HG02623 (cell line): Measurements from ENCODE around the gene ENKUR.
"Not testable (repeated sequence)": the region's sequence is repeated elsewhere in the genome, so short reads cannot be mapped to it uniquely, and the experiment has no call there.

Experiments
- ATAC-seq: cut with Tn5 transposase; IDR thresholded peaks from one replicate; pipeline ENCODE4 v1.9.1; 2021; ENCODE audit warnings: moderate library complexity; ENCODE audit not compliant: unreplicated experiment

The ENKUR gene

DNA sequence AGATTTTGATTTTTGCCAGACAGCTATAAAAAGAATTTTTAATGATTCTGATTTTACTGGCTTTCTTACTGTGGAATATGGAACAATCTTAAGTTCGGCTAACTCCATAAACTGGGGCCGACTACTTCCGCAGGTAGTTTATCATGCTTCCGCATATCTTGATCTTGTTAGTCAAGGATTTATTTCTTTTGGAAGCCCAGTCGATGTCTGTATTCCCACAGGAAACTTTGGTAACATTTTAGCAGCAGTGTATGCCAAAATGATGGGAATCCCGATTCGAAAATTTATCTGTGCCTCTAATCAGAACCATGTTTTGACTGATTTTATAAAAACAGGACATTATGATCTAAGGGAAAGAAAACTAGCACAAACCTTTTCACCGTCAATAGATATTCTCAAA lies 8.6 kb upstream of the ENKUR start:
- no peak for ATAC-seq

DNA sequence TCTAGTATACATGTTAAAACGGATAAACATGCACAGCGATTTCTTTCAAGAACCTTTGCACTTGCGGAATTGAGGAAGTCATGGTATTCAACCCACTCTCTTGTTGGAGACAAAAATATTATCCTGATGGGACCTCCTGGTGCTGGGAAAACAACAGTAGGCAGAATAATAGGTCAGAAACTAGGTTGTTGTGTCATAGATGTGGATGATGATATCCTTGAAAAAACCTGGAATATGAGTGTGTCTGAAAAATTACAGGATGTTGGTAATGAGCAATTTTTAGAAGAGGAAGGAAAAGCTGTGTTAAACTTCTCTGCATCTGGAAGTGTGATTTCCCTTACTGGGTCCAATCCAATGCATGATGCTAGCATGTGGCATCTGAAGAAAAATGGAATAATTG lies 7.3 kb upstream of the ENKUR start:
- no peak for ATAC-seq

DNA sequence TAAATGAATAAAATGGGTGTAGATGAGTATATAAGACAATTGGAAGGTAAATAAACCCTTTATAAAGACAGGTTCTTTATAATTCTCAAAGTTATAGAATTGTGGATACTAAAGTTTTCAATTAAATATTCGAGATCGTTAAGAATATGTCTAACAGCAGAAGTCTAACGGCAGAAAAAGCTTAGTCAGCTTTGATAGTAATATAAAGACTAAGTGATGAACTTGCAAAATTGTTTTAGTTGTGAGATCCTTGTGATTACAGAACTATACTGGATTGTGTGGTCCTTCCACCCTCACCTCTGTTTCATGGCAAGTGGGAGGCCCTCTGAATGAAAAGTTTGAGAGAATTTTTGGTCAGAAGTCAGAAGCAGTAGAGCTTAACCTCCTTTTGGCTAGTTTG lies 2.7 kb upstream of the ENKUR start:
- no peak for ATAC-seq

DNA sequence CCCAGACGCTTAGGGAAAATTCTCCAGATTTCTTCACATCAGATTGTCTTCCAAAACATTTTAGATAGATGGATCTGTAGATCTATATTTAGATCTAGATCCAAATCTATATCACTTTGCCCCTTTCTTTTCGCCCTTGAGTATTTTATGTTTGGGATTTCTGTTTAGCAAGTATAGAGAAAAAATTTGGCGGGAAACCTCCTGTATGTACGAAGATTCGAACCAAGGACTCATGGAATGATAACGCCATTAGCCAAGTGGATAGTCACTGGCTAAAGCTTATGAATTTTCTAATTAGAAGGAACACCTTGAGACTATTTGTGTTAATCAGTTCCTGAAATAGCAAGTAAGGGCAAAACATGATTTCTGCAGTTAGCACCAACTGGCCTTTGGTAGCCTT lies 1.7 kb upstream of the ENKUR start:
- no peak for ATAC-seq

DNA sequence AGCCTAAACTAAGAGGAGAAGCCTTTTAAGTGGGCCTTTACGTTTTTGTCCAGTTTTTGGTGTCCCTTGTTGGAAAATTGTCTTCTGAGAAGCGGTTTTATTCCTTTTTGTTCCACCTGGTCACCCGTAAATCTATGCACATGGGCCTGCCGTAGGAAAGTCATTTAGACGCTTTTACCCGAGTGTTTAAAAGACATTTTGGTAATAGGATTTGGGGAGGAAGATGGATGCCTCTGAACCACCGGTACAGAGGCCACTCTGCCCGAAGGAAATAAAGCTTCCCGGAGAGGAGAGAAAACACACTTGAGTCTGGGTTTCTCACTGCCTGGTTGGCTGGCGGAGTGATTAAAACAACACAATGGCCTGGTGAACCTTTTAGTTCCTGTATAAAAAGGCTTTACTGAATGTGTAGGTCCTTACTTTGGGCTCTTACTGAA lies 1.2 kb upstream of the ENKUR start:
- ATAC-seq, result peak; percentile 0

DNA sequence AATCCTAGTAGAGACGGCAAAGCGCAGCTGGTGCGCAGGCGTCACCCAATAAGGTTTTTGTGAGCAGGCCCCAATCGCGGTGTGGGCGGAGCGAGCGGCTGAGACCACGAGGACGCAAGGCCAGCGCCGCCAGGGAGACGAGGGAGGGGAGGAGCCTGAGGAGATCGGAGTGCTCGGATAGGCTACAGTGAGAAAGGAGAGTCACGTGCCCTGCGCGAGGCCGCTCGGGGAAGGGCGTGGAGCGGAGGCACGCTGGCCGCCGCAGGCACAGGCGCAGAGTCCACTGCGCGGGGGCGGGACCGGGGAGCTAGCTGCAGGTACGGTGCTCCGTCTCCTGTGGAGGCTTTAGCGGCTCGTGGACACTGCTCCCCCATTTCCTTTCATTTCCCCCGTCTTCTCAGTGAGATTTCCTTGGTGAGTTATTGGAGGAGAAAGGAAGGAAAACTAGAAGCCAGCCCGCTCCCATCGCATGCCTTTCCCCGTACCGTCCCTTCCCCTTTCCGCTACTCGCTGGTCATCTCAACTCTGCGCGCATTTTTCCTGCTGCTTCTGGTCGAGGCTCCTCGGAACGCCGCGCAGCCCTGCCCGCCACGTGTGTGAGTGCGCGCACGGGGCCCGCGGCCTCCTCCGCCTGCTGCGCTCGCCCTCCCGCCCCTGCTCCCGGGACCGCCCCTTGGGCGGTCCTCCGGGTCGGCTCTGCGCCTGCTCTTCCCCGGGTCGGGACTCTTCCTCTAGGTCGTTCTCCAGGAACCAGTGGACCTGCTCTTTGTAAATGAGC lies 607 bp upstream of the ENKUR start, which contains the start of gene THNSL1:
Gene THNSL1, plus strand, starts transcription at position 237 of the 778 bp plus-strand sequence. CDS start 6,612 bp downstream, outside the sequence.
- ATAC-seq, result peak; percentile 98

DNA sequence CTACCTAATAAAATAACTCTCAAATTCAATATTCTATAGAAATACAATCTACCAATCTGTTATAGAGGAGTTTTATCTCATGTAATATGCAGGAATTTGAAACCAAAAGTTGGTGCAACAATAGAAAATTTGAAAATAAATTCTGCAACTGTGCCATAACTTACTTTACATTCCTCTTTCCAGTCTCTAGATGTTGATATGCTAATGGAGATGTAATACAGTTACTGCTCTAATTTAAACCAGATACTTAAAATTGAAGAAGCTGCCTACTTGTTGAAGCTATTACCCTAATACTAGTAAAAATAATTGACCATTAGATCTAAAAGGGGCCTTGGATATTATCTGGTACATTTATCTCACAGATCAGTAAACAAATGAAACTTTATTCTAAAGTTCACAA lies 1.4 kb downstream of the ENKUR start:
- no peak for ATAC-seq

DNA sequence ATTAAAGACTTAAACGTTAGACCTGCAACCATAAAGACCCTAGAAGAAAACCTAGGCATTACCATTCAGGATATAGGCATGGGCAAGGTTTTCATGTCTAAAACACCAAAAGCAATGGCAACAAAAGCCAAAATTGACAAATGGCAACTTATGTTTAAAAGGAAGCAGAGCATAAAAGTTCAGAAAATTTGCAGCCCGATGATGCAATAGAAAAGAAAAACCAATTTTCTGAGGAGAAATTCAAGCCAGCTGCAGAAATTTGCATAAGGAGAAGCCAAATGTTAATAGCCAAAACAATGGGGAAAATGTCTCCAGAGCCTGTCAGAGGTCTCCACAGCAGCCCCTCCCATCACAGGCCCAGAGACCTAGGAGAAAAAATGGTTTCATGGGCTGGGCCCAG lies 4.4 kb downstream of the ENKUR start:
- ATAC-seq, result not testable (repeated sequence)

DNA sequence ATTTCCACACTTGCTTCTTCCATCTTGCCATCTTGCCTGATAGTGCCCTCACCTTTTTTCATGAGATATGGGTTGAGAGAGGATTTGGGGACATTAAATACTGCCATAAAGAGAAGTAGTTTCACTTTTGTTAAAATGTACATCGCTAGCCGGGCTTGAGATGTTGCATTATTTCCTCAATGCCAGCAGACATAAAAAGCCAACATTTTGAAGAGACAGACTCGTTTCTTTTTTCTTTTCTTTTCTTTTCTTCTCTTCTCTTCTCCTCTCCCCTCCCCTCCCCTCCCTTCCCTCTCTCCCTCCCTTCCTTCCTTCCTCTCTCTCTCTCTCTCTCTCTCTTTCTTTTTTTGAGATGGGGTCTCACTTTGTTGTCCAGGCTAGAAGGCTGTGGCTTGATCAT lies 17.9 kb downstream of the ENKUR start:
- no peak for ATAC-seq

DNA sequence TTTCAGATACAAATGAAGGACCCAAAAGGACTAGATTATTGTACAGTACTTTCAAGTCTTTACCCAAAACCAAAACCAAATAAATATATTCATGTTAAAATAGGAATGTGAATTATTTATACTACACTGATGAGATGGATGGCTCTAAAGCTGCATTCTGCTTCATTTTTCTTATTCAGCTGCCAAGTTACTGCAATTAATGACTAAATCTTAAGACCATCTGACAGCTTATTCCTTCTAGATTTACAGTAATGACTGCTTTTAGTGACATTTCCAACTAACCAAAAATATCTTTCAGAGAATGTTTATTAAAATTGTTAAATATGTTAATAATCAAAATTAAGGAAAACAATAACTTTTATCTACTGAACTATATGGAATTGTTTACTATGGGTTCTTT lies 20.9 kb downstream of the ENKUR start:
- no peak for ATAC-seq

DNA sequence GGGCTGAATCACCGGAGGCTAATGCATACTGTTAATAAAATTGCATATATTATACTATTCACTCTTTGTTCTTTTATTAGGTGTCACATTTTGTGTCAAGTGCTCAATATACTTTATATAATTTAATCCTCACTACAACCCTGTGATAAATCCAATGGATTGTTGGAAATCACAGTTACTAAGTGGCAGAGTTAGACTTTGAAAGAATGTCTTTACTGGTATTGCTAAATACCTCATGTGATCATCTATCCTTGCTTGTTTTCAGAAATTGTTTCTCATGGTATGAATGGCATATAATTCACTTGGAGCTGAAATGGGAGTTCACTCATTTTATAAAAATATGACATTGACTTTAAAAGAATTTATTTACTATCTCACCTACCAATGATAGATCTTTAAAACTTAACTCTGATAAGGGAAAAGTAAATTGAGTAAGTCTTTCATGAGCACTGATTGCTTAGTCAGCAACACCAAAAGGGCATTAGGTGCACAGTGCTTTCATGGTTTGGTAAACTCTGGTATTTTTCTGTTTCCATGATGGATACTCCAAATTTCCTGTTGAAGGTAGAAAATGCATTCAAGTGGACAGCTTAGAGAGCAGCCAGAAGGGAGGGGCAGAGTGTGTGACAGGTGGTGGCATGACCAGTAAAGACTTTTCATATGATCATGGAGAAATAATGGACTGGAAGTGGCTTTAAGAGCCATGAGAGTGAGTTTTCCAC lies 22.6 kb downstream of the ENKUR start:
- ATAC-seq, result no peak

DNA sequence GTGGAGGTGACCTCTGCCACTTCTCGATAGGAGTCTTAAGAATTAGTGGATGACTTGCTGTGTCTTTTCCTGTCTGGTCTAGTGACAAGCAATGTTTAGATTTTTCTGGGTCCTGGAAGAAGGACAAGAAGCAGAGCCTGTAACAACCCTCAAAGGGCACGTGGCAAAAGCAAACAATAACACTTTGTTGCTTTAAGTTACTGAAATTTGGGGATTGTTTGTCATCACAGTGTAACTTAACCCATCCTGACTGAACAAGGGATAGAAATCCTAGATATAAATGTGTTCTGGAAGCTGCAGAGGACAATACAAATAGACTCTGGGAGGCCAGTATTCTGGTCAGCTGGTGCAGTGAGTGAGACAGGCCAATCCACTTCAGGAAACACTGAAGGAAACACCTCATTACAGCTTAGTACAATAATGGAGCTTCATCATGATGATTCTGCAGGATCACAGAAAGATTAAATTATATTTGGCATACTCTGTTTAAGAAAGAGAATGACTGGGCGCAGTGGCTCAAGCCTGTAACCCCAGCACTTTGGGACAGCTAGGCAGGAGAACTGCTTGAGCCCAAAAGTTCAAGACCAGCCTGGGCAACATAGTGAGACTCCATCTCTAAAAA lies 23.3 kb downstream of the ENKUR start:
- ATAC-seq, result no peak

DNA sequence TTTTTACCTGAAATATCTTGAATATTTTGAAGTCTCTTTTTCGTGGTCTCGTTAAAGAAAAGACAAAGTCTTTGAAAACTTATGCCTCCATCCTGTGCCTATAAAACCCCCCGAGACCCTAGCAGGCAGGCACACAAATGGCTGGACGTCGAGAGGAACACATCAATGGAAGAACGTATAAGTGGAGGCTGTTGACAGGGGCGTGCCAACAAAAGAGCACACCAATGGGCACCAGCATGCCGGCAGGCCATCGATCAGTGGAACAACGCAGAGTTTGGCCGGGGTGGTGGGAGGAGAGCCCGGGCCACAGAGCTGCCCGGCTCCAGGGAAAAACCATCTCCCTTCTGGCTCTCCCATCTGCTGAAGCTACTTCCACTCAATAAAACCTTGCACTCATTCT lies 24.7 kb downstream of the ENKUR start:
- ATAC-seq, result no peak

DNA sequence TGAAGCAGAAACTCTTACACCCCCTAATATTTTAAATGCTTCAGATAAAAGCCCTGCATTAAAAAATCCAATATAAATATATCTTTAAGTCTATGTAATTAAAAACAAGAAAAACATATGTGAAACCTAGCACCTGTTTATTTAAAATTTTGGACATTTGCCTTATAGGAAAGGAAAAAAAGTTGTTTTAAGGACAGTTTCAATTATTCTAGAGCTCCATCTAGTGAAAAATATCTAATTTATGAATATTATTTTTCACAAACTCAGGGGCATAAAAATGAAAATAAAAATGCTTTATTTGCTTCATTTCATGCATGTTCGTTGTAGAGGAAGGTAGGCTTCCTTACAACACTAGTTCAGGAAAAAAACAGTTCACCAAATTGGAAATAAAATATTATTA lies 26.1 kb downstream of the ENKUR start:
- ATAC-seq, result no peak

DNA sequence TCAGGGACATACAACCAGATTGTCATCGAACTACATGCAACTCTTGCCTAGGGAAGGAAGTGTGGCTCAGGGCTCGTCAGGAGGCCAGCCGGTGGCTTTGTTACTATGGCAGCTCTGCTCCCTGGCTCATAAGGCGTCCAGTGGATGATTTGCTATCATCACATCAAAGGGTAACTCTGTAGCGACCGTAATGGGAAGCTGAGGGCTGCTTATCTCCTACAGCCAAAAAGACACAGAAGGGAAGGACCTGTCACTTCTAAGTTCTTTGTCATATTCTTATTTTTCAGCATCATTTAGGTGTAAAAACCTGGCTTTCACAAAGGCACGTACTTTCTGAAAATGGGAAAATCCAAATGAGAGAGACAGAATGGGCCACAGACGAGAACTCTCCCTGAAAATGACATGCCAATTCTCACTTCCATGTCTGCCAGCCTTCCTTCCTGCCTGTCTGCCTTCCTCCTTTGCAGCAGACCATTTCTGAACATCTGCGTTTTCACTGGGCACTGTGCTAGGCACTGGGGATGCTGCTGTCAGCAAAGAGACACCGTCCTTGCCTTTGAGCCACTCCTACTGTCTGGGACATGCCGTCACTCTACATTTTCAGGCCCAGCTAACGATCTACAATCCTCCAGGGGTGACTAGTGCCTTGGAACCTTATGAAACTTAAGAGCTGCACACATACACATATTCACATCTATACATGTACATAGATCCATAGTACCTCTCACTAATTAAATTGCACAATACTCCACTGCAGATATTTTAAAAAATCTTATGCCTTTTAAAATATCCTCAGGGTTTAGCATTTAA lies 26.9 kb downstream of the ENKUR start:
- no peak for ATAC-seq

DNA sequence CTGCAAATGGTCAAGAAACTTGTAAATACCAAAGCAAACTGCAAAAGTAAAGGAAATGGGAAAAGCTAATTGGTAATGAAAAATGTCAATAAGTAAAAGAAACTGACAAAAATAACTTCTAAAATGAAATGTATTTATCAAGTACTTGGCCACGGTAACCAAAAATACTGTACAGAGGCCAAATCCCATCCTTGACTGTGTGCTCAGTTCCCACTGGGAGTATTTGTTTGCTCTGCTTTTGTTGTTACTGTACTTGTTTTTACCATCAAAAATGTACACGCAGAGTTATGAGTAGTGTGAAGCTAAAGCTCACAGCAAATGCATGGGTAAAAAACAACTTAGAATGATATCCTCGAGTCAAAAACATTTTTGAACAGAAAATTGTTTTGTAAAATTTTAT lies 31.1 kb downstream of the ENKUR start:
- ATAC-seq, result no peak

DNA sequence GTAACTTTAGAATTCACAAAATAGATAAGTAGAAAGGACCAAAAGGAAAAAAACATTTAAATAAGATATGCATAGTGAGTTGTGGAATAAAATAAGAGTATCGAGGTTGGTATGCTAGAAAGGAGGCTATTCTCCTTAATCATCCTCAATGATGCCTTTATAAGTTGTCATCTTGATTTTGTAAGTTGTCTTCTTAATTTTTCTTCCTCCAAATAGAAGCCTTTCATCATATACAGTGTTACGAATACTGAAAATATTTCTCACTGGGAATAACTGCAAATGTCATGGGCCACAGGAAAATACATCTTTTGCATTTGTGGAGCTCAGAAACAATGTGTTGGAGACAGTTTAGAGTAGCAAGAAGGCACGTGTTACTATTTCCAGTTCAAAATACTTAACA lies 32.0 kb downstream of the ENKUR start:
- ATAC-seq, result no peak

DNA sequence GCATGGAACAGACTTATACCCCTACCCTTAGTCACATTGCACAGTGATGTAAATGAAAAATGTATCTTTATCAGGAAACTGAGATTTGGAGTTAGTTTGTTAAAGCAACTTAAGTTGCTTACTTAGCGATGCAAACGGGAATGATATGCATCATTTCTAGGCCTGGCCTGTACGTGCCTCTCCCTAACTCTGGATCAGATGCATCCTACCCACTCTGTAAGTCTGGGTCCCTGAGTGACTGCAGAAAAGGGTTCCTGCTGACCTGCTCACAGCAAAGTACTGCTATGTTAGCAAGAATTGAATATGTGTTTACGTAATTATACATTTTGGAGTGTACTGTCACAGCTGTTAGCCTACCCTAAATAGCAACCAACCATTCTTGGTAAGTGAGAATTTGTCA lies 32.8 kb downstream of the ENKUR start:
- ATAC-seq, result no peak

DNA sequence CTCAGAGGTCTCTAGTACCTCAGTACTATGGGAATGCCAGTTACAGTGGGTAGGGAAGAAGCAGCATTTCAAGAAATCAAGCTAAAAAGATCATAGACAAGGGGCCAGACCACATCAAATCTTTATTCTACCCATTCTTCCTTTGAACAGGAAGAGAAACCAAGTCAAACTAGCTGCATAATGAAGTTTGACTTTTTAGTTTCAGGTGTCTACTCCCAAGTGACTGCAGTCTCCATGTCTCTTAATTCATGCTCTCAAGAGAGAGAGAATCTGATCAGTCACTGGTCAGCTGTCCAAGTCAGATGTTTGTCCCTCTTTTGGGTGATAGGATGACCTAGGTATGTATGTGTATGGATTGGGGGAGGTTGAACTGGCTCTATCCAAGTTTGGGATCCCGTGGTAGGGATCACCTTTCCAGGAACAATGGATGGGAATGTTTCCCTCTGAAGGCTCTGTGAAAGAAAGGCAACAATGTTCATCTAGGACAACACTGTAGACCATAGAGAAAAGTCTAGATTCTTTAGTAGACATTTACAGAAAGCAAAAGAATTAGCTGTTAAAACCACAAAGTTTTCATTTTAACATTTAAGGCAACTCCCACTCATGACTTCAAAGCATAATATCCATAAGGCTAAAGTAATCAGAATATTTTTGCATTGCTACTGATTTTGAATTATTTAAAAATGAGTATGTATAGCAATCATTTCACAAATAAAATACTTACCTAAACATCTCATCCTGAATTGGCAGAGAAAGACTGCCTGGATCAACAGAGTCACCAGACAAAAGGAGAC lies 33.4 kb downstream of the ENKUR start:
- ATAC-seq, result peak; percentile 52

DNA sequence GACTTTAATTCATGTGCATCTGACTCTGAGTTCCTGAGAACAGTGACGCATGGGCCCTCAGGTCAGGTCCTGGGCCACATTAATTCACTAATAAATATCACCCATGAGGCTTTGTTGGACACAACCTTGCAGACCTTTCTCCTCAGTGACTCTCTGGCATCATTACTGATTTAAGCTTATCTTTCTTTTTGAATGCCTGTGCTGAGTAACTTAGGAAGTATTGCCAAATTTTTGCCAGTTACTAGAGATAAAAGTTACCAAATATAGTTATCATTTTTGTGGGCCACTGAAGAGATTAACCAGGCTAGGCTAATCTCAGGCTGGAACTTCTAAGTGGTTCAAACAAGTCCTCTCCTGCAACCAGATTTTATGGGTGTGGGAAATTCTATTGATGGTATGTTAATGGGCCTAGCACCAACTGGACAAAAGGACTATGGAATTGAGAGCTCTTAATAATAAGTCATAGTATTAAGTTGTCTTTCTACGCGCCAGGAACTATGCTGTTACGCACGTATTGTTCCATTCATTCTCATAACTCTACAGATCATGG lies 34.7 kb downstream of the ENKUR start:
- ATAC-seq, result no peak
